IPS DF 6.9 (cell line): ENCODE results near the gene ZNF45.

Source experiments
- DNase-seq: peaks from one replicate; pipeline ENCODE4 v3.0.0-alpha.2; 2013; ENCODE audit warnings: low read depth, low spot score
- H3K27ac ChIP-seq: one replicate; pipeline ENCODE4 v1.5.1; 2013; ENCODE audit warnings: low read length, control low read depth
- H3K27me3 ChIP-seq: 2 replicates; pipeline ENCODE4 v1.6.1; 2013; ENCODE audit warnings: mild to moderate bottlenecking, low read length; ENCODE audit not compliant: control insufficient read depth, insufficient read depth
- H3K36me3 ChIP-seq: 2 replicates; pipeline ENCODE4 v1.6.1; 2013; ENCODE audit warnings: low read length; ENCODE audit not compliant: control insufficient read depth, insufficient read depth
- H3K4me1 ChIP-seq: 2 replicates; pipeline ENCODE4 v1.6.1; 2013; ENCODE audit warnings: low read length; ENCODE audit not compliant: control insufficient read depth, insufficient read depth
- H3K4me3 ChIP-seq: 2 replicates; pipeline ENCODE4 v1.5.1; 2013; ENCODE audit warnings: mild to moderate bottlenecking, low read length
- H3K9me3 ChIP-seq: 2 replicates; pipeline ENCODE4 v1.6.1; 2013; ENCODE audit warnings: low read length, inconsistent platforms; ENCODE audit not compliant: control insufficient read depth, insufficient read depth
- WGBS: extraction: QIAGEN DNeasy Blood & Tissue Kit; methylation state at CpG from one replicate; pipeline ENCODE4 v1.1.7; 2013; ENCODE audit warnings: mixed read lengths, missing lambda C conversion rate; ENCODE audit not compliant: insufficient read length, insufficient coverage; 5-methylcytosine and 5-hydroxymethylcytosine counted together

ZNF45 gene

DNA sequence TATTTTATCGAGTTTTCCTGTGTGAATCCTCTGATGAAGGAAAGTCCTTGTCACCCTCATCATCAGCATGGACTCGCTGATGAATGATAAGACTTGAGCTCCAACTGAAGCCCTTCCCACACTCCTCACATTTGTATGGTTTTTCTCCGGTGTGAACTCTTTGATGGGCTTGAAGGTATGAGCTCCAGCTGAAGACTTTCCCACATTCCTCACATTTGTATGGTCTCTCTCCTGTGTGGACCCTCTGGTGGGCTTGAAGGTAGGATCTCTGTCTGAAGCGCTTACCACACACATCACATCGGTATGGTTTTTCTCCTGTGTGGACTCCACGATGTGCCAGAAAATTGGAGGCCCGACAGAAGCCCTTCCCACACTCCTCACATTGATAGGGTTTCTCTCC, 21.7 kb downstream of the ZNF45 start:
- peaks cover 18% of the 10 kb centered on the region for H3K36me3 ChIP-seq
- no peaks in the 10 kb centered on the region for H3K27me3 ChIP-seq
- no CpG with 5 or more reads among the region's 7 CpGs for WGBS
- H3K4me1 ChIP-seq, result no peaks in the 10 kb centered on the region
- H3K4me3 ChIP-seq, result no peak overlapping the region
- H3K27ac ChIP-seq, result no peak overlapping the region
- DNase-seq, result no peak
- peaks cover 15% of the 10 kb centered on the region for H3K9me3 ChIP-seq

DNA sequence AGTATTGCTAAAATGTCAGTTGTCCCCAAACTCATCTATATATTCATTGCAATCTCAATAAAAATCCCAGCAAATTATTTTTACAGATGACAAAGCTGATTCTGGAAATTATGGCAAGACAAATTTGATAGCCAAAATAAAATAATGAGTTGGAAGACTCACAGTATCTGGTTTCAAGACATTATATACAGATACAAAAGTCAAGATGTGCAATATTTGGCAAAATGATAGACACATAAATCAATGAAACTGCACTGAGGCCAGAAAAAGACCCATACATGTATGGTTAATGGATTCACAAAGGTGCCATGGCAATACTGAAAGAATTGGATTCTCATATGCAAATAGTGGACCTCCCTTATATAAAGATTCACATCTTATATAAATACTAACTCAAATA, 24.2 kb downstream of the ZNF45 start:
- Histone ChIP-seq H3K27ac (no peak overlapping the region), H3K36me3 (peaks cover 18% of the 10 kb centered on the region), H3K9me3 (peaks cover 15% of the 10 kb centered on the region), H3K4me3 (no peak overlapping the region), H3K27me3 (no peaks in the 10 kb centered on the region), H3K4me1 (no peaks in the 10 kb centered on the region)
- DNase-seq, result no peak

DNA sequence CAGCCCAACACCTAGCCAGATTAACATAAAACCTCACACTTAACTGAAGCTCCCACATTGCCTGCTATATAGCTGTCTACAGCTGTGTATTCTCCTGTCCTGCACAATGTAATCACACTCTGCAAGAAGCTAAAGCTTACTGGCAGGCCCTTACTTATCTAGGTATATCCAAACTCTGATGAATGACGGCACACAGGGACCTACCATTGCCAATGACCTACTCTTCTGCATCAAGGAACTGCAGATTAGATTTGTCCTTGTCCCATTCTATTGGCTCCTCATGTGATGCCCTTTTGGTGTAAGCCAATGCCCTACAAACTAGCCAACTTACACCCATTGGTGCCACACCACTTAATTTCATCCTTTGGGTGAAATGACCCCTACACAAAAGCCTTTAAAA, 26.4 kb downstream of the ZNF45 start:
- WGBS, result no CpG with 5 or more reads among the region's 1 CpG

GRCh38 chr19:43906774-43907173, 28.3 kb downstream of the ZNF45 start:
- no CpG with 5 or more reads among the region's 2 CpGs for WGBS
- Histone ChIP-seq H3K27me3 (no peaks in the 10 kb centered on the region), H3K9me3 (no peaks in the 10 kb centered on the region; the same call in 1 of the 2 replicates), H3K36me3 (no peaks in the 10 kb centered on the region), H3K4me3 (no peak overlapping the region), H3K27ac (no peak overlapping the region), H3K4me1 (no peaks in the 10 kb centered on the region)
- DNase-seq, result no peak

More for the DNA sequence above, 26.4 kb downstream of the ZNF45 start:
- Histone ChIP-seq H3K4me1 (no peaks in the 10 kb centered on the region), H3K4me3 (no peak overlapping the region), H3K27me3 (no peaks in the 10 kb centered on the region), H3K36me3 (peaks cover 2% of the 10 kb centered on the region), H3K27ac (no peak overlapping the region), H3K9me3 (peaks cover 4% of the 10 kb centered on the region)
- DNase-seq, result no peak

GRCh38 chr19:43905897-43906296, 29.2 kb downstream of the ZNF45 start:
- Histone ChIP-seq H3K4me3 (no peak overlapping the region), H3K36me3 (no peaks in the 10 kb centered on the region), H3K27me3 (no peaks in the 10 kb centered on the region), H3K9me3 (no peaks in the 10 kb centered on the region; the same call in 1 of the 2 replicates), H3K4me1 (no peaks in the 10 kb centered on the region), H3K27ac (no peak overlapping the region)
- no peak for DNase-seq
- no CpG with 5 or more reads among the region's 5 CpGs for WGBS

DNA sequence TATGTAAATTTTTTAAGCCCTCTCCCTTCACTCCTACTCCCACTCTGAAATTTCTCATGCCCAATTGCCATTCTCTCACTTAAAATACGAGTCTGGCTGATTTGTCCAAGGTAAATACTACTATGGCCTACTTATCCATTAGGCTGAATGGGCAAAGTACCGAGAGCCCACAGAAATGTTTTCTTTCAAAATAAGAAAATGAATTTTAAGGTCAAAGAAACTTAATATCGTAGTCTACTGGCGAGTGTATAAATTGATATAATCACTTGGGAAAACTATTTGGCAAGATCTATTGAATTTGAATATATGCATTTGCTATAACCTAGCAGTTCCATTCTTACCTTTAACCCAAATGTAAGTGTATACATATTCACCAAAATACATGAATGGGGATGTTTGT, 32.7 kb downstream of the ZNF45 start:
- Histone ChIP-seq H3K4me3 (no peak overlapping the region), H3K9me3 (no peaks in the 10 kb centered on the region), H3K27ac (no peak overlapping the region), H3K36me3 (no peaks in the 10 kb centered on the region), H3K27me3 (no peaks in the 10 kb centered on the region), H3K4me1 (no peaks in the 10 kb centered on the region)
- no CpG with 5 or more reads among the region's 4 CpGs for WGBS
- no peak for DNase-seq

- H3K27ac ChIP-seq, result no peak overlapping the region
- peak overlapping the region; percentile 61 for H3K4me3 ChIP-seq
- no peaks in the 10 kb centered on the region for H3K36me3 ChIP-seq
- no CpG with 5 or more reads among the region's 39 CpGs for WGBS
- peak; percentile 57 for DNase-seq
- H3K27me3 ChIP-seq, result no peaks in the 10 kb centered on the region
- no peaks in the 10 kb centered on the region for H3K4me1 ChIP-seq
- H3K9me3 ChIP-seq, result no peaks in the 10 kb centered on the region
Measured at GRCh38 chr19:43901395-43902390, 33.4 kb downstream of the ZNF45 start.

DNA sequence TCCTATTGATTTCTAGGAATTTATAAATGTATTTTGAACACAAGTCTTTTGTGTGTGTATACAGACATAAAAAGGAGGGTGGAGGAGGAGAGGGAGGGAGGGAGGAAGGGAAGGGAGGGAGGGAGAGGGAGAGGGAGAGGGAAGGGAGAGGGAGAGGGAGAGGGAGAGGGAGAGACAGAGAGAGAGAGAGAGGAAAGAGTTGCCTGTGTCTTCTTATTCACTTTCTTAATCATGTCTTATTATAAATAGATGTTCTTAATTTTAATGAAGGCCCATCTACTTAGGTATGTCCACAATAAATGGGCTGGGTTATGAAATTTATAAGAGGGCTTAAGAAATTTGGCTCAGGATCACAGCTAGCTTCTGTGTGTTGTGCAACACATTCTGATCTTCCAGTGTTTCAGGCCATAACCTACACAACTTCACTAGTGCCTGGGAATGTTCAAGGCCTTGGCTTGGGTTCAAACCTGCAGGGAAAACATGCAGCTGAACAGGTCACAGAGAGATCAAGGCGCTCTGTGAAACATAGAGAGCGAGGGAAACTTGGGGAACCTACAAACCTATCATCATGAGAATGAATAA, 39.3 kb downstream of the ZNF45 start:
- Histone ChIP-seq H3K4me3 (no peak overlapping the region), H3K4me1 (no peaks in the 10 kb centered on the region), H3K27ac (no peak overlapping the region), H3K27me3 (no peaks in the 10 kb centered on the region), H3K36me3 (no peaks in the 10 kb centered on the region), H3K9me3 (no peaks in the 10 kb centered on the region; the same call in 1 of the 2 replicates)
- DNase-seq, result no peak
- WGBS, result no CpG with 5 or more reads among the region's 2 CpGs

- Histone ChIP-seq H3K4me3 (no peak within 1 kb of the TSS), H3K27ac (no peak within 1 kb of the TSS), H3K9me3 (peaks cover 2% of the 10 kb centered on the region; the same call in 1 of the 2 replicates), H3K36me3 (no peaks in the 10 kb centered on the region), H3K27me3 (no peaks in the 10 kb centered on the region), H3K4me1 (no peaks in the 10 kb centered on the region)
- no CpG with 5 or more reads among the region's 2 CpGs for WGBS
- no peak for DNase-seq
Measured at GRCh38 chr19:43883864-43884263, 51.2 kb downstream of the ZNF45 start, which contains the start of gene ZNF404. TSS of gene ZNF404 (minus strand) at chr19:43883964.

GRCh38 chr19:43880483-43880882, 54.6 kb downstream of the ZNF45 start:
- H3K27ac ChIP-seq, result no peak overlapping the region
- H3K4me3 ChIP-seq, result no peak overlapping the region
- H3K36me3 ChIP-seq, result no peaks in the 10 kb centered on the region
- no peaks in the 10 kb centered on the region for H3K27me3 ChIP-seq
- no peak for DNase-seq
- peaks cover 2% of the 10 kb centered on the region for H3K9me3 ChIP-seq
- no CpG with 5 or more reads among the region's 5 CpGs for WGBS
- no peaks in the 10 kb centered on the region for H3K4me1 ChIP-seq
